ENCODE results near the gene FKBP1A.

Gene FKBP1A

DNA sequence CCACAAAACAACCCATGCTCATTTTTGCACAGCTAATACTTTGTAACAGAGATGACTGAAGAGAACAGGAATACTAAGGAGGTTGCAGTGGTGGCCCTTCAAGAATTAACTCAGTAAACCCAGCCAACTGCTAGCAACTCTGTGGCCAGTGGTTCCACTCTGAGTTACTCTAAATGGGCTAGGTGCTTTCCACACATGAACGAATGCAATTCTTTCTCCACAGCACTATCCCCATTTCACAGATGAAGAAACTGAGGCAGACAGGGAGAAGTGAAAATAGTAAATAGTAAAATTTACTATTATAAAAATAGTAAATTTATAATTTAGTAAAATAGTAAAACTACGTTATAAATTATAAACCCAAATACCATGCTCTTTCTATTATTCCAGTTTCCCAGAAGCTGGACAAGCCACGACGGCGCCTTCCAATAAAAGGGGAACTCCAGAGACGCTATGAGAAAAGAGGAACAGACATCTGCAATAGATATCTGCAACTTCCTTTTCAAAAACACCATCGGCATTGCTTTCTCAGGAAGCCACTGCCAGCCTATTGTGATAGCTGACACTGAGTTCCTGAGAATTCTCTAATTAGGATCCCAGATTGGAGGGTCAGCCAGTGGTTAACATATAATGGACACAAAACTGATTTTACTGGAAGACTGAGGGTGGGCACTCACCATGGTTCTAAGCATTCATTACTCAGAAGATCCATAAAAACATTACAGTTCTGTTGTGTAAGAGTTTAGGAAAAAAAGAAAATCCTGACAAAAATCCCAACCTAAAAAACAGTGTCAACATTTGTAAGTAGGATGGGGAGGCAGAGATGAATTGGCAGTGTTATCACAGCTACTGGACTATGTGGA, 16.2 kb downstream of the FKBP1A start:
- in situ Hi-C loops (cut with HindIII; ENCODE audit: low pct_unique_long_range_greater_than_20kb, low sequenced_read_pairs) = no loop called here
- no peak for TF ChIP-seq JUND (IDR thresholded peaks at IDR 0.05; ENCODE audit: low read depth)

DNA sequence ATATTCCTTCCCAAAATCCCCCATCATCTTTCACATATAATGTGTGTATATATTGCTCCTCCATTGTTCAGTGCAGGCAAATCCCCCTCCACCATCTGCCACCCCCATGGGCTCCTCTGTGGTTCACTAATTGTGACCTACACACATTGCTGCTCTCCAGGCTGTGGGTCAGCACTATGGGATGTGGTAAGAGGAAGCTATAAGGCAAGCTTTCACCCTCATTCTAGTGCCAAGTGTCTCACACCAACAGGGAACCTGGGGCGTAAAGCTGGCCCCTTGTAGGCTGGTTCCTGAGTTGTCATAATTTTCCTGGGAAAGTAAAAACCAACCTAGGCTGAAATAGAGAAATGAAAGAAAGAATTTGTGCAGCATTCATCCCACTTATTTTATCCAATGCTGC, 16.8 kb downstream of the FKBP1A start:
- no peak for TF ChIP-seq JUND (IDR thresholded peaks at IDR 0.05; ENCODE audit: low read depth)
- in situ Hi-C loops (cut with HindIII; ENCODE audit: low pct_unique_long_range_greater_than_20kb, low sequenced_read_pairs) = no loop called here
- no peak for DNase-seq (ENCODE audit: low read depth in 1 of 2, low spot score in 1 of 2)

More for the DNA sequence above, 16.2 kb downstream of the FKBP1A start:
- DNase-seq (ENCODE audit: low read depth in 1 of 2, low spot score in 1 of 2) = no peak

DNA sequence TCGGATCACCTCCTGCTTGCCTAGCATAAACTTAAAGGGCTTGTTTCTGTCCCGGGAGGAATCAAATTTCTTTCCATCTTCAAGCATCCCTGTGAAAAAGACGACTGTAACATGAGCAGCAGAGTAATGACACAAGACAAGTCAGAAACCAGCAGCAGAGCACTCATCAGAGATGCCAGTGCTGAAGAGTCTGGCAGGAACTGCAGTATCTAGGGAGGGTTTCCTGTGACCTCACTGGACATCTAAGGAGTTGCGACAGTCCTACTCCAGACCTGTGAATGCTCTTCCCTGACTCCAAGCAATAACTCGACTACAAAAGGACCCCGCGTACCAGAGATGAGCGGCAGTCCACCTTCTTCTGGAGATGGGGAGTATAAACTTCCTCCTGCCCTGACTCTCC, 17.3 kb downstream of the FKBP1A start:
- in situ Hi-C loops (cut with HindIII; ENCODE audit: low pct_unique_long_range_greater_than_20kb, low sequenced_read_pairs) = no loop called here
- DNase-seq (ENCODE audit: low read depth in 1 of 2, low spot score in 1 of 2) = no peak

DNA sequence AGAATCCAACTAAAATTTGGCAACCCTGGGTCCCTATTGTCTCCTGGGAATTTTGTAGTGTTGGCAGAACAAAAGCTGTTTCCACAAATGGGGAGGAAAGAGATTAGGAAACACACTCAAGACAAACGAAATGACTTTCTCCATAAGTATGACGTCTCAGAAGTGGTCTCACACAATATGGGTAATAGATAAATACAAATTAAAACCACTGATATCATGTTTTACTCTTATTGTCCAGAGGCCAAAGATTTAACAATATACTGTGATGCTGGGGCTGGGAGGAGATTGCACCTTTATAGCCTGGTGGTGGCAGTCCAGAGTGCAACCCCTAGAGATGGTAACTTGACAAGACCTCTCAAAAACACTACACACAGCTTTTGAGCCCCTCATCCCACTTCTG, 18.6 kb downstream of the FKBP1A start:
- in situ Hi-C loops (cut with HindIII; ENCODE audit: low pct_unique_long_range_greater_than_20kb, low sequenced_read_pairs) = no loop called here
- no peak for DNase-seq (ENCODE audit: low read depth in 1 of 2, low spot score in 1 of 2)
- TF ChIP-seq JUND (IDR thresholded peaks at IDR 0.05; ENCODE audit: low read depth) = no peak

More for the DNA sequence above, 17.3 kb downstream of the FKBP1A start:
- TF ChIP-seq JUND (IDR thresholded peaks at IDR 0.05; ENCODE audit: low read depth) = no peak

DNA sequence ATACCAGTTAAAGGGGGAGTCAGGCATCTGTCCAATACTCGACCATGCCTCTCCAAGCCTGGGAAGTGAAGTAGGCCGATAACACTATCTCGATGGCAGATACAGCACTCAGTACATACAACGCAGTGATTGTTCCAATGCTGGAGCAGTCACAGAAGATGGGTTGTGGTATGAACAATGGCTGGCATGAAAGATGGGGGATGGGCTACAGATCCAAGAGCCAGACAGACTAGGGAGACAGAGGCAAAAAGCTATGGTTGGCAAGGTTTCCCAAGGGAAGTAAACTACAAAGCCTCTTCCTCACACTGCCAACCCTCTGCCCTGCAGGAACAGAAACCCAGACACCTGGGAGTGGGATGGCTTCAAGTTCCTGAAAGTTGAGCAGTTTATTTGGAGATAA, 19.2 kb downstream of the FKBP1A start:
- no peak for DNase-seq (ENCODE audit: low read depth in 1 of 2, low spot score in 1 of 2)
- no peak for TF ChIP-seq JUND (IDR thresholded peaks at IDR 0.05; ENCODE audit: low read depth)
- in situ Hi-C loops (cut with HindIII; ENCODE audit: low pct_unique_long_range_greater_than_20kb, low sequenced_read_pairs) = no loop called here

DNA sequence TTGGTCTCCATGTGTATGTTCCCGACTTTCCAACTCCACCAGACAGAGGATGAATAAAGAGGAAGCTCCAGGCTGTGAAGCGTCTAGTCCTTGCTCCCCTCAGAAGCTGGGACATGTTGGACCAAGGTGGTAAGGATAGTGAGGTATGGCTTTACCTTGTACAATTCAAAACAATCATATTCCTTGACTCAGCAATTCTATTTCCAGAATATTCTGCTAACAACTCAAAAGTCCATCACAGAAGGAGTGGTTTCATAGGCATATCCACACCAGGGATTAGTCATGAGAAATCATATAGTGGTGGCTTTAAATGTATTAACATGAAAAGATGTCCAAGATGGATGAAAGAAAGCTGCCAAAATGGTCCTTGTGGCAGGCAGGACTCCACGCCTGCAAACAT, 19.8 kb downstream of the FKBP1A start:
- no peak for TF ChIP-seq JUND (IDR thresholded peaks at IDR 0.05; ENCODE audit: low read depth)
- no peak for DNase-seq (ENCODE audit: low read depth in 1 of 2, low spot score in 1 of 2)
- in situ Hi-C loops (cut with HindIII; ENCODE audit: low pct_unique_long_range_greater_than_20kb, low sequenced_read_pairs) = no loop called here

DNA sequence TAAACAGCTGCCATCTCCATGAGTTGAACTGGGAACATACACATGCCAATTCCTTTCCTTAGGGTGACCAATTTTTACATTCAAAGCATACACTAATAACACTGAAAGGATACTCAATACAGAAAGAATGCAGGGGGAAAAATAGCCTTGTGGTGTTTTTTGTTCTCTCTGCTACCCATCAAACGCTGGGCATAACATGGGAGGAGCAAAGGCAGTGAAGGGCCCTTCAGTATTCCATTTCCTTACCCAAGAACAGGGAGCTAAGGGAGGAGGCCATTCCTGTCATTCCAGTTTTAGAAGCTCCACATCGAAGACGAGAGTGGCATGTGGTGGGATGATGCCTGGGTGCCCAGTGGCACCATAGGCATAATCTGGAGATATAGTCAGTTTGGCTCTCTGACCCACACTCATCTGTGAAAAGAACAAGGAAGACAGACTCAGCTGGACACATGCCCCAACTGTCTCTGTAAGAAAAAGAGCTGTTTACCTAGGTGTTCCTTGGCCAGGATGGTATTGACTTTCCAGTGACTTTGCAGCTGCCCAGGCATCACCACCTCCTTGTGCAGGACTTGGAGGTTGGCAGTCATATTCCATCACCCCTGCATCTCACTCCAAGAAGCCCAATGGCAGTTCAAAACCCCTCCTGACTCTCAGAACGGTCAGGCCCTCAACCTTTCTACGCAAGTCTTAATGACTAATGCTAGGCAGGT, 20.9 kb downstream of the FKBP1A start:
- peak in 1 of 2 experiments; percentile 34 for DNase-seq (ENCODE audit: low read depth in 1 of 2, low spot score in 1 of 2)
- TF ChIP-seq JUND (IDR thresholded peaks at IDR 0.05; ENCODE audit: low read depth) = no peak
- in situ Hi-C loops (cut with HindIII; ENCODE audit: low pct_unique_long_range_greater_than_20kb, low sequenced_read_pairs) = no loop called here

DNA sequence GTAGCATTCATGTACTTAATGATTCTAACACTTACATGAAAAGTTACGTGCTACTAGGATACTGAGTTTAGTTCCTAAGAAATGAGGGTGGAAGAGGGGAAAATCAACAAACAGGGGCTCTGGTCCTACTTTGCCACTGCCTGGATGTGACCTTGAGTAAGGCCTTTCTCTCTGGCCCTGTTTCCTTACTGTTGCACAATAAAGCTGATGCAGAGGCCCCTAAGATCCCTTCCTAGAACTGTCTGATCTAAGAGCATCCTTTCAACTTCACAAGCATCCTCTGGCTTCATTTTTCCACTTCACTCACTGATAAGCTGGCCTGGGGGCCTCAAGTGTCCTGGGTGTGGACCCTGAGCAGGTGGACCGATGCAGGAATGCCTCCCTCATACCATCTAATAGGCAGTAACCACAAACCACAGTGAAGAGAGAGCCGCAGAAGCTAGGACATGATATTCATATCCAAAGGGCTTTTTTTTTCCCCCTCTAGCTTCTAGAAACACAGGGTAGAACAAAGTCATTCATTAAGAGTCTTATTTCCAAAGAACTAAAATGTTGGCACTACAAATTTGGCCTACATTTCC, 21.6 kb downstream of the FKBP1A start:
- in situ Hi-C loops (cut with HindIII; ENCODE audit: low pct_unique_long_range_greater_than_20kb, low sequenced_read_pairs) = no loop called here
- no peak for DNase-seq (ENCODE audit: low read depth in 1 of 2, low spot score in 1 of 2)

DNA sequence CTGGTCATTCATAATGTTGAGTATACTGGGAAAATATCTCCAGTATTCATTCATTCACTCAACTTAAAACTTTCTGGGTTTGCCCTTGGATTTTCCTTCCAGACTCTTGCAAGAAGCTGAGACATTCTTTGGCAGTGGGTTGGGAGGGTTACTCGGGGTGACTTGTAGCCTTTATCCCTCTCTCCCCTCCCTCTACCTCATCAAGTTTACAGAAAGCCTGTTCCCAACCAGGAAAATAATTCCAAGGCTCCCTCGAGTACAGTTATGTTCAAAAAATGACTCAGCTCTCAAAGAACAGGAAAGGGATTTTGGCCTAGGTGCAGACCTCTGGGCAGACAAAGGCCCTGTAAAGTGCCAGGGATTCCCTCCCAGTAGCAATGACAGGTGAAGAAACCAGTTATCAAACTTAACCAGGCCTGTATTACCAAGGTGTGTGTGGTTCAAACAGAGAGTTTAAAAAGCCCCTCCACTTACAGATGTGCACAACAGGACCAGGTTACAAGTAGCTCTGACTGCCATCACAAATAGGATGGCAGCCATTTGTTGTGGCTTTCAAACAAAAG, 22.2 kb downstream of the FKBP1A start:
- in situ Hi-C loops (cut with HindIII; ENCODE audit: low pct_unique_long_range_greater_than_20kb, low sequenced_read_pairs) = no loop called here
- no peak for TF ChIP-seq JUND (IDR thresholded peaks at IDR 0.05; ENCODE audit: low read depth)
- no peak for DNase-seq (ENCODE audit: low read depth in 1 of 2, low spot score in 1 of 2)

More for the DNA sequence above, 21.6 kb downstream of the FKBP1A start:
- TF ChIP-seq JUND (IDR thresholded peaks at IDR 0.05; ENCODE audit: low read depth) = no peak

DNA sequence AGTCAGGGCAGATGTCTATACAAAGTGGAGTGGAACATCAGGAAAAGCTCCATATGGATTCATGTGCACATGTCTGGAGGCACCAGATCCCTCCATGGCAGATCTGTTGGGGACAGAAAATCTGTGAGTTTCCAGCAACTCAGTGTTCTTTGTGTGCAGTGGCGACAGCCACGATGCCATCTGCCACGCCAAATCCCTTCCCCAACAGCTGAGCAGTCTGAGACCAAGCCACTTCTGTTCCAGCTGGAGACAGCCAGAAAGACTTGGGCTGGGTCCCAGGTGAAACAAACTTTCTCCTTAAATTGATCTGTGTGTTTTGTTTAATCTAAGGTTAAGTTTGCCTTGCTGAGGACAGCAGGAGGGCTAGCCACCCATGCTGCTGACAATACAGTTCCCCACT, 22.9 kb downstream of the FKBP1A start:
- TF ChIP-seq JUND (IDR thresholded peaks at IDR 0.05; ENCODE audit: low read depth) = no peak
- in situ Hi-C loops (cut with HindIII; ENCODE audit: low pct_unique_long_range_greater_than_20kb, low sequenced_read_pairs) = no loop called here
- DNase-seq (ENCODE audit: low read depth in 1 of 2, low spot score in 1 of 2) = no peak

DNA sequence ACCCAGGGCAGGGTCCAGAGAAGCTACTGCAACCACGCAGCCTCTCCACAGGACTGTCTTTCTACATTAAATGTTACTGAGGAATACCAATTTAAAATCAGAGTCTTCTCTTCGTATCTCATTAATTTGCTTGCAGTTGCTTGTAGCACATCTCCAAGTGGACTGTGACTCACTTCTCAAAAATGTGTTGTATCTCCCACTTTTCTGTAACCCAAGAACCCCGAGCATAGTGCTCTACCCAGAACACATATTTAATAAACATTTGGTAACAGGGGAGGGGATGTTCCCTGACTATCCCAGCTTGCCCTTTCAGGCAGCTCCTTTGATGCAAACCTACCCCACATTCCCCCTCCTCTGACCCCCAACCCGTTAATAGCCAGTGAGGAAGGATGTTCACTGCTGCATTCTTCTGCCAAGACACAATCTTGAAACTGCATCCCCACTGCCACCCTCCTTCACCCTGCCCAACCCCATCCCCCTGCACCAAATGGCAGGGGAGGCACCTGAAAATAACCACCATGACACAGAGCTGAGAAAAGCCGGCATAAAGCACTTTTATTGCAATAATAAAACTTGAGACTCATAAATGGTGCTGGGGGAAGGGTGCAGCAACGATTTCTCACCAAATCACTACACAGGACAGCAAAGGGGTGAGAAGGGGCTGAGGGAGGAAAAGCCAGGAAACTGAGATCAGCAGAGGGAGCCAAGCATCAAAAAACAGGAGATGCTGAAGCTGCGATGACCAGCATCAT, 24.2 kb downstream of the FKBP1A start:
- no peak for TF ChIP-seq JUND (IDR thresholded peaks at IDR 0.05; ENCODE audit: low read depth)
- in situ Hi-C loops (cut with HindIII; ENCODE audit: low pct_unique_long_range_greater_than_20kb, low sequenced_read_pairs) = no loop called here
- no peak for DNase-seq (ENCODE audit: low read depth in 1 of 2, low spot score in 1 of 2)

DNA sequence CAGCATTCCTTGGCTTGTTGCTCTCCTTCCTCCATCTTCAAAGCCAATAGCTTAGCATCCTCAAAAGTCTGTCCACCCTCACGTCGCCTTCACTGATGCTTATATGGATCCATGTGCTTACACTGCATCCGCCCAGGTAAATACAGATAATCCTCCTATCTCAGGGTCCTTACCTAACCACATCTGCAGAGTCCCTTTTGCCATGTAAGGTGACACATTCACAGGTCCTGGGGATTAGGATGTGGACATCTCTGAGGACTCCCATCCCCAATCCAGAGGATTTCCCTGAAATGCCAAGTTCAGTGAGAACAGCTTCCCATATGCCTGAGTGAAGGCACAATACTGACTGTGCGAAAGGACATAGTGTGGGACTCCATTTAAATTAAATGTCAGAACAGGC, 25.4 kb downstream of the FKBP1A start:
- no peak for TF ChIP-seq JUND (IDR thresholded peaks at IDR 0.05; ENCODE audit: low read depth)
- in situ Hi-C loops (cut with HindIII; ENCODE audit: low pct_unique_long_range_greater_than_20kb, low sequenced_read_pairs) = no loop called here

More for the DNA sequence above, 25.4 kb downstream of the FKBP1A start:
- no peak for DNase-seq (ENCODE audit: low read depth in 1 of 2, low spot score in 1 of 2)
